HG03103 (cell line): Measurements from ENCODE around the gene ZNF791.
"Not testable (repeated sequence)": the region's sequence is repeated elsewhere in the genome, so short reads cannot be mapped to it uniquely, and the experiment has no call there.

ENCODE experiments used
- ATAC-seq: cut with Tn5 transposase; IDR thresholded peaks from one replicate; pipeline ENCODE4 v1.9.1; 2021; ENCODE audit warnings: low read depth; ENCODE audit not compliant: unreplicated experiment

ZNF791 gene

DNA sequence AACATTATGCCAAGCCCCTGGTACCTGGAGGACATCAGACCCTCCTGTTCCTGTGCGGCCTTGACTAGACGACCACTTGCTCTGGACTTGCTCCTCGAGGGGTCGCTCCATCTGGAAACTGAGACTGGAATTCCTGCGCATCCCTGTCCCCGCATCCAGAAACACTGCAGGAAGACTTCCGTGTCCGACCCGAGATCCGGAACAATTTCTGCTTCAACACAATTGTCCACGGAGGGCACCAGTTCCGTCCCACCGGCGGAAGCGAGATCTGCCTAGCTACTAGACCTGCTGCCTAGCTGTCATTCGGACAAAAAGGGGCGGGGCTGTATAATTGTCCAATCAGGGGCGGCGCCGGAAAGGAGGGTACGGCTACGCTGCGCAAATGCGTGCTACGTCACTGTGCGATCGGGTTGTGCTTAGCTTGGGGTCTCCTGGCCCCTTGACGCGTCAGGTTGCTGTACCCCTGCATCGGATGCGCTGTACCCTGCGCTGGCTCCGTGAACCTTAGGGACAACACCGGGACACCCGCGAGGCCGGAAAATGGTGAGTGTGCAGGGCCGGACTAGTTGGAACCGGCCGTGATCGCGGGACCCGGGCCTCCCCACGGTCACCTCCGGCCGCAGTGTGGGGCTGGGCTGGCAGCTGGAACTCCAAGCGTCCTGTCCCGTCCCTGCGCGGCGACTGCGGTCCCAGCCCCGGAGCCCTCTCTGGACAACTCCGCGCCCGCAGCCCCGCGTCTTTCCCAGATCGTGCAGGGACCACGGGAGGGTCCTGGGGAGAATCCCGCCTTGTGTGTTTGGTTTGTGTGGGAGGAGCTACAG, at the start of gene ZNF791, which contains the start of gene ZNF490:
Gene ZNF791, plus strand, starts transcription at position 381 of the 821 bp plus-strand sequence. Its CDS starts 160 bp downstream, at position 541.
Gene ZNF490, minus strand, starts transcription at position 274 of the 821 bp plus-strand sequence. Its CDS starts 133 bp downstream, at position 141.
- peak; percentile 58 for ATAC-seq

GRCh38 chr19:12564016-12564664, 46.6 kb upstream of the ZNF791 start:
- no peak for ATAC-seq

DNA sequence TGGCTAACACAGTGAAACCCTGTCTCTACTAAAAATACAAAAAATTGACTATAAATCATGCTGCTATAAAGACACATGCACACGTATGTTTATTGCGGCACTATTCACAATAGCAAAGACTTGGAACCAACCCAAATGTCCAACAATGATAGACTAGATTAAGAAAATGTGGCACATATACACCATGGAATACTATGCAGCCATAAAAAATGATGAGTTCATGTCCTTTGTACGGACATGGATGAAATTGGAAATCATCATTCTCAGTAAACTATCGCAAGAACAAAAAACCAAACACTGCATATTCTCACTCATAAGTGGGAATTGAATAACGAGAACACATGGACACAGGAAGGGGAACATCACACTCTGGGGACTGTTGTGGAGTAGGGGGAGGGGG, 44.3 kb upstream of the ZNF791 start:
- ATAC-seq, result not testable (repeated sequence)

- ATAC-seq, result no peak
These were observed 42.8 kb upstream of the ZNF791 start for GRCh38 chr19:12567951-12568350.

- no peak for ATAC-seq
These were observed 36.7 kb upstream of the ZNF791 start for GRCh38 chr19:12574036-12574435.

DNA sequence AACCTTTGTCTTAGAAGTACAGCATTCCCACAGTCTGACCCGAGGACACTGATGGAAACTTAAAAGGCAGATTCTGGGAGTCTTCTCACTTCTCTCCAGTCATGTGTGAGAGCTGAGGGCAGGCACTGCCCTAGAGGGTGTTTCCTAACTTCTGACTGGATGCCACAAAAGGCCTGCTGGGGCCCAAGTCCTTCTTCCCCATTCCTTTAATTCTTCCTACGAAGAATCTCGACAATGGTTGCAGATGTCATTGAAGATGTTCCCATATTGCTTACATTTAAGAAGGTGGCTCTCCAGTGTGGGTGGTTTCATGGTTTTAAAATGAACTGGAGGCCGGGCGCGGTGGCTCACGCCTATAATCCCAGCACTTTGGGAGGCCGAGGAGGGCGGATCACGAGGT, 32.1 kb upstream of the ZNF791 start:
- no peak for ATAC-seq

DNA sequence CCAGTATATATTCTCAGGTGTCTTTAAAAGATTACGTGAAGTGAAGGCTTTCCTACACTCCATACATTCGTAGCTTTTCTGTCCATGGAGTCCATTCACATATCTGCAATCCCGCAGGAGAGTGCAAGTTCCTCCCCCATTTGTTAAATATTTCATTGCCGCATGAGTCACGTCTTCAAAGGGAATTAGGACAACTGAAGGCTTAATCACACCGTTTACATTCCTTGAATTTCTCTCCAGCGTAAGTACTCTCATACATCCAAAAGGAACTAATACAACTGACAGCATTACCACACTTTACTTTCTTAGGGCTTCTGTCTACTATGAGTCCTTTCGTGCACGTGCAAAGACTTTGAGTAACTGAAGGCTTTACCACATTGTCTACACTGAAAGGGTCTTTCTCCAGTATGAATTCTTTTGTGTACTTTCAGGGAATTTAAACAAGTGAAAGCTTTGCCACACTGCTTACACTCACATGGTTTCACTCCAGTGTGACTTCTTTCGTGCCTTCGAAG, 30.5 kb upstream of the ZNF791 start:
- no peak for ATAC-seq

GRCh38 chr19:12581100-12581499, 29.6 kb upstream of the ZNF791 start:
- no peak for ATAC-seq

DNA sequence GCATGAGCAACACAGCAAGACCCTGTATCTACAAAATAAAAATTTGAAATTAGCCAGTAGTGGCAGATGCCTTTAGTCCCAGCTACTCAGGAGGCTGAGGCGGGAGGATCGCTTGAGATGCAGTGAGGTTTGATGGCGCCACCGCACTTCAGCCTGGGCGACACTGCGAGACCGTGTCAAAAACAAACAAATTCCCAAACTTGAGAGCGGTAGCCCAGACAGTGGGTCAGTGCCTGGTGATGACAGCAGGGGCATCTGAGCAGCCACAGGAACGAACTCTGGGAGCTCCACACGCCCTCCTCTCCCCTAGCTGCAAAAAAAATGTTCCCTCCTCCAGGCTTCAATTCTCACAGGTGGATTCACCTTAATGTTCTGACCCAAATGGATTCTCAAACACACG, 14.2 kb upstream of the ZNF791 start:
- ATAC-seq, result no peak

GRCh38 chr19:12596927-12597548, 13.7 kb upstream of the ZNF791 start:
- ATAC-seq, result no peak

DNA sequence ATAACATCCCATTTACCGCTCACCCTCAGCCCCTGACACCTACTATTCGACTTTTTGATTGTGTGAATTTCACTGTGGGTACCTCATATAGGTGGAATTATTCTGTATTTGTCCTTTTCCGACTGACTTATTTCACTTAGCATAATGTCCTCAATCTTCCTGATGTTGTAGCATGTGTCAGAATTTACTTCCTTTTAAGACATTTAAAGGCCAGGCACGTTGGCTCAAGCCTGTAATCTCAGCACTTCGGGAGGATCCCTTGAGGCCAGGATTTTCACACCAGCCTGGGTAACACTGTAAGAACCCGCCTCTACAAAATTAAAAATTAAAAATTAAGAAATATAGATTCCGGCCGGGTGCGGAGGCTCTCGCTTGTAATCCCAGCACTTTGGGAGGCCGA, 13.1 kb upstream of the ZNF791 start:
- ATAC-seq, result no peak

- no peak for ATAC-seq
These were observed 7.0 kb upstream of the ZNF791 start for GRCh38 chr19:12603714-12604113.

DNA sequence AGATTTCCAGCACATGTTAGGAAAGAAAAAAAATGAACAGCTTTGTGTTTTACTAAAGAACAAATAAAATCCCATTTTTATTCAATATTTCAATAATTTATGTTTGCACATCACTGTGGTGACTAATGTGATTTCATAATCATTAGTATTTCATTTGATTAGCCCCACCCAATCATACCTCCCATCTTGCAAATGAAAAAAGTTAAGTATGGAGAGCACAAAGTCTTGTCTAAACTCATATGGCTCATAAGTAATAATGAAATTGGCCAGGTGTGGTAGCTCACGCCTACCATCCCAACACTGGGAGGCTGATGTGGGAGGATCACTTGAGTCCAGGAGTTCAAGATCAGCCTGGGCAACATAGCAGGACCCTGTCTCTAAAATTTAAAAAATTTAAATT, 3.9 kb upstream of the ZNF791 start:
- no peak for ATAC-seq

GRCh38 chr19:12607631-12608030, 3.1 kb upstream of the ZNF791 start:
- ATAC-seq, result no peak

DNA sequence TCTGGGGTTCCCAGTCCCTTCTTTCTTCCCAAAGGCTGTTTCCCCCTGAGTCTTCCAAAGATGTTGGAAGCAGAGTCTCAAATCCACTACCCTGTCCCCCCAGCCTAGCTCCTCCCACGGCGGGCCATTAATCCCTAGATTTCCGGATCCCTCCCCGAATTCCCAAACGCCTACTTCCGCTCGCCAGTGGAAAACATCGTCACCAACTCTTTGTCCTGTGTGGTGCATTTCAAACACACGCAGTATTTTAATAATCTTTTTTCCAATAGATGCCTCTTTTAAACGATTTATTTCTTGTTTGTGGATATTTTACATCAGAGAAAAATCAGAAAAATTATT, 610 bp downstream of the ZNF791 start:
- no peak for ATAC-seq

DNA sequence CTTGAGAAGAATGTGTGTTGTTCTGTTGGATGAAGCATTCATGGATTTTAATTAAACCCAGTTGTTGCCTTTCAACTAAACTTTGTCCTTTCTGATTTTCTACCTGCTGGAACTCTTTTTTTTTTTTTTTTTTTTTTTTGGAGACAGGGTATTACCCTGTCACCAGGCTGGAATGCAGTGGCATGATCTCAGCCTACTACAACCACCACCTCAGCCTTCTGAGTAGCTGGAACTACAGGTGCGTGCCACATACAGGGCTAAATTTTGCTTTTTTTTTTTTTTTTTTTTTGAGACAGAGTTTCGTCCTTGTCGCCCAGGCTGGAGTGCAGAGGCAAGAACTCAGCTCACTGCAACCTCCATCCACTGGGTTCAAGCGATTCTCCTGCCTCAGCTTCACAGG, 6.9 kb downstream of the ZNF791 start:
- ATAC-seq, result no peak

- ATAC-seq, result not testable (repeated sequence)
These were observed 10.7 kb downstream of the ZNF791 start for GRCh38 chr19:12621253-12622024.

GRCh38 chr19:12623361-12624031, 12.8 kb downstream of the ZNF791 start:
- ATAC-seq, result no peak

DNA sequence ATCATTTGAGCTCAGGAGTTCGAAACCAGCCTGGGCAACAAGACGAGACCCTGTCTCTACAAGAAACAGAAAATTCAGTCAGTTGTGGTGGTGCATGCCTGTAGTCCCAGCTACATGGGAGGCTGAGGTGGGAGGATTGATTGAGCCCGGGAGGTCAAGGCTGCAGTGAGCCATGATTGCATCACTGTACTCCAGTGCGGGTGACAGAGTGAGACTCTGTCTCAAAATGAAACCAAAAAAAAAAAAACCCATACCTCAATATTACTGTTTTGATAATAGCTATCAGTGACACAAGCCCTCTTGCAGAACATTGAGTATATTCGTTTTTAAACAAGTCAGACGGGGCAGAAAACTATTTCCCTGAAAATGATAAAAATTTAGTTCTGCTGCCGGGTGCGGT, 16.2 kb downstream of the ZNF791 start:
- ATAC-seq, result no peak
